ENCODE data around the gene CASK.
"Not testable (repeated sequence)": the region's sequence is repeated elsewhere in the genome, so short reads cannot be mapped to it uniquely, and the experiment has no call there.

CASK gene

DNA sequence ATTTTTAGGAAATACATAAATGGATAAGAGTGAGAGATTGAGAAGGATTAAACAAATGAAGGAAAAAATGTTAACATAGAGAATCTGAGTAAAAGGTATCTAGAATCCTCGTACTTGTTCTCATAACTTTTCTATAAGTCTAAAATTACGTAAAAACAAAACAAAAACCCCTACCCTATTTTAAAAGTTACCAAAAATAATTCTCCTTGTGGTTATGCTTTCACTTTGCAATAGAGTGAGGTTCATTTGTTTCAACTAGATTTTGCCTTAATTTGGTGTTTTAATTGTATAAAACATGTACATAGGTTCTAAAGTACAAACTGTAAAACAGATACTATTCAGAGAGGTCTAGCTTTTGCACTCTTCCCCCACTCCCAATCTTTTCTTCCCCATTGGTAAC is 238.4 kb downstream of the CASK start:
- no peak for DNase-seq

DNA sequence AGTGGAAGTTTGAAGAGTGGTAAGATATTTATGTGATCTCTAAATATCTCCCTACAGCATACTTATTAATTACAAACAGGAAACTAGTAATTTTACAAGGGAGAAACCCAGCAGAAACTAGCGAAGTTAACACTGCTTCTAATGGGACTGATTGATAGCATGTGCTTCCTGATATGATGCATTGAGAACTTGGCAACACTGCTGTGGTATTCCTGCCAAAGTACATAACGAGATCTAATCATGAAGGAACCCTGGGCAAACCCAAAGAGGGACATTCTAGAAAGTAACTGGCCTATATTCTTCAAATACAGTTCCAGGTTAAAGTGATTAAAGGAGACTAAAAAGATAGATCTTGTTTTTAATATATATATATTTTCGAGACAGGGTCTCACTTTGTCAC is 239.2 kb downstream of the CASK start:
- DNase-seq = no peak

DNA sequence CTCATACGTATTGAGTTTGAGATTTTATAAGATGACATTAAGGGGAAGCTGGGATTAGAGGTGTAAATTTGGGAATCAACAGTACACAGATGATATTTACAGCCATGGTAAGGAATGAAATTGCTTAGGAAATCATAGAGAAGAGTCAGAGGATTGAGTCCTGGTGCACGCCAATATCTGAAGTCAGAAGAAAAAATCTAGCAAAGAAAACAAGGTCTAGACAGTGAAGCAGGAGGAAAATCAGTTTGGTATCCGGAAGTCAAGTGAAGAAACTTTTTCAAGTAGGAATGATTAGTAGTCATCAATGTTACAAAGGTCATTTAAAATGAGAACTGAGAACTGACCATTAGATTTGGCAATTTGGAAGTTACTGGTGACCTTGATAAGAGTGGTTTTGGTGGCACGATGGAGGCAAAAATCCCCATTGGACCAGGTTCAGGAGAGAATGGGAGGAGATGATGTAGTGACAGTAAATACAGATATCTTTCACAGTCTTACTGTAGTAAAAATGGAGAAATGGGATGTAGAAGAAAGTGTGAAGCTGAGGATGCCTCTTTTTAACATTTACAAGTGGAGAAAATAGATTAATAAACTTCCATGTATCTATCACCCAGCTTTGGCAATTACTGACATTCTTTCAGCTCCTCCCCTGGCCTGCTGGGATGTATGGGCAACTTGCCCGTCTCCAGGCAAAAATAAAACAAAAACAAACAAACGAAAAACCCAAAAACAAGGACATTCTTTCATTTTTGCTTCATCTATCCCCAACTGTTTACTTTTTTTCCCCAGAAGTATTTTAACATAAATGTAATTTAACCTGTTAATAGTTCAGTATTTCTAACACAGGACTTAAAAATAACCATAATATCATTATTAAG is 245.9 kb downstream of the CASK start:
- DNase-seq = no peak

DNA sequence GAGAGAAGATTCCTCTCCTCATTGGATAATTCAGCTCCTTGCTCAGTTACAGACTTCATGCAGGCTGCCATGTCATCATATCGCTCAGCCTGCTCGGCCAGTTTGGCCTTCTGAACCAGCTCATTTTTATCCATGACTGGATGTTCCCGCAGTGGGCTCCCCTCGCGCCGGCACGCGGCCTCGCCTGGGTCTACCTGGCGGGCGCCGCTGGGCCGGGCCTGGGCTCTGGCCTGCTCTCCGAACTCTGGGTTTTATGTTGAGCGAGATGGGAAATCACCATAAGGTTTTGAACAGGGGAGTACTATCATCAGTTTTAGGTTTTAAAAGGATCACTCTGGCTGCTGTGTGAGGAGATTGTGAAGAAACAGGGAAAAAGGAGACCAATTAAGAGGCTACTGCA is 247.0 kb downstream of the CASK start:
- DNase-seq = not testable (repeated sequence)

DNA sequence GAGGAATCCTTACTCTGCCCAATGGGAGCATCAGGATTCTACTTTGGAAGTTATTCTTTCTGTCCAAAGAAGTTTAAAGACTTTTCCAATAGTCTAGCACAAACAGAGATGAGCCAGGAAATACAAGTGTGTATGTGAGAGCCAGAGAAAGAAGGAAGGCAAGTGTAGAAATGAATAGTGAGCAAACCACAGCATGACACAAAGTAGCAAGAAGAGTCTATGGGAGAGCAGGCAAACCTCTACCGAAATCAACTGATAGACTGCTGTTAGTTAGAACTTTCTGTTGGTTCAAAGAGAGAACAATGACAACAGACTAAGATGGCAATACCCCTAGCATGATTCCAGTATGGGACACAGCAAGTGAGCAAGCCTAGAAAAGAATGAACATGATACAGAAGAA is 250.7 kb downstream of the CASK start:
- DNase-seq = no peak

DNA sequence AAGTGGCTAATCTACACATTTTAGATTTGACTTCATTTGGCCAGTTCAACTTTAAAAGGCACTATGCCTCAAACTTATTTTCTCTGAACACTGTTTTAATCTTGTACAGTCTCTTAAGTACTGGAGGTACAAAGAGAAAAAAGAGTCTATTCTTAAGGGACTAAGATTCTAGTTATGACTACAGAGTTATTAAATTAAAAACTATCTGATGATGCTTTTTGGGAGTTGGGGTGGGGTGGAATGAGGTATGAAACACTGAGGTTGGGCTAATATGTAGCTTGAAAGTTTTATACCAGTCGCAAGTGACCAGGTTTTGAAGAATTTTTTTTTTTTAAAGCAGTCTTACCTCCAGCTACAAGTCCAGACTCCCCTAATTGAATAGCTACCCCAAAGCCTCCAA is 252.3 kb downstream of the CASK start:
- no peak for DNase-seq

DNA sequence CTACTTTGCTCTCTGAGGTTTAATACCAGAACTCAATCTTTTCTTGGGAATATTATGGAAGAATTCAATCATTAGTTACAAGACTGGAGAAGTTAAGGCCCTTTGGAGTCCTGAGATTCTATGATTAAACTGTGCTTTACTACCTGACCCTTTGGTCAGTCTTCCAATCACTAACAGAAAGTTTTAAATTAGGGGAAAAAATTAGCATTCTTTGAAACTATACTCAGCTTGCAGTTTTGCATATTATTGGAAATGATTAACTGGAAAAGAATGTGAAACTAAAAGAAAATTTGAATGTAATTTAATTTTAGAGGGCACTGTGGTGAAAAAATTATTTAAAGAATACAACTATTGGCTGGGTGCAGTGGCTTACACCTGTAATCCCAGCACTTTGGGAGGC is 253.2 kb downstream of the CASK start:
- DNase-seq = no peak

DNA sequence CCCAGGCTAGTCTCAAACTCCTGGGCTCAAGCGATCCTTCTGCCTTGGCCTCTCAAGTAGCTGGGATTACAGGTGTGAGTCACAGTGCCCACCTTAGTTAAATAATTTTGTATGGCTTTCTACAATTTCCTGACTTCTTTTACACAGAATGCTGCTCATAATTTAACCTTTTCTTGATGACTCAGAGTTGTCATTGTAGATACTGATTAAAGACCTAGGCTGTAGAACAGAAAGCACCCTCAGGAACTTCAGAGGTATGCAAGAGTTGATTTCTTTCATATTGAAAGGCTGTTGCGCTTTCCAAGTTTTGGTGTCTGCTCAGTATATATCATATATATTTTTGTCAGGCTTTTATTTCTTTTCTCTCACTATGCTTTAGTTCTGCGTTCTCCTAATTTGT is 255.7 kb downstream of the CASK start:
- DNase-seq = no peak

DNA sequence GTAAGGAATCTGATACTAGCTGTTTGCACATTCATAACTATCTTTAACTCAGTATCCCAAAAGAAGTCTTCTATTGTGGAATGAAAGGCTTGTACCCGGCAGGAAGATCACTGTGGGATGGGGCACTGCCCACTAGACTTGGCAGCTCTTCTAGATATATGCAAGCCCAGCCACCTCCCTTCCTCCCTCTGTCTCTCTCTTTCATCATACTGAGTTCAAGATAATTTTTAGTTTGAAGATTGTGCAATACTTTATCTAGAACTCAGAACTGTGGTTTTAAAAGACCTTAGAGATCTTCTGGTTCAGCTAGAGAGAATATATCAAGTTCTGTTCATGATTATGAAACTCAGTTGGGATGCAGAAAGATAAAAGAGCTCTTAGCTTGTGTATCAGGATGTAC is 257.1 kb downstream of the CASK start:
- no peak for DNase-seq

DNA sequence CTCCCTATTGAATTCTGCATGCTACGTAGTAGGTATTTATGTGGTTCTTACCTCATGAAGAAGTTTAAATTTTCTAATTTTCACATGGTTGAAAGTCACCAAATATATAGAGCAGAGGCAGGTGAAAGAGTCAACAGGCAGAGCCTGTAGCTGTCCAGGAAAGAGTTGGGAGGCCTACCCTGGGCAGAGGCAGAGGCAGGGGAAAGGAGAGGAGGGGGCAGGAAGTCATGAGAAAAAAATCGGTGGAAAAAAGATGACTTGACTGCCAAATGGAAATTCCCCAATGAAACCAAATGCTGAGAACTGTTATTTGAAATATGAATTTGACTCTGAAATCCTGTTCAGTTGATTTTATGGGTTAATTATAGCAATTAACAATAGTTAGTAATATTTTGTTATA is 257.7 kb downstream of the CASK start:
- DNase-seq = no peak

DNA sequence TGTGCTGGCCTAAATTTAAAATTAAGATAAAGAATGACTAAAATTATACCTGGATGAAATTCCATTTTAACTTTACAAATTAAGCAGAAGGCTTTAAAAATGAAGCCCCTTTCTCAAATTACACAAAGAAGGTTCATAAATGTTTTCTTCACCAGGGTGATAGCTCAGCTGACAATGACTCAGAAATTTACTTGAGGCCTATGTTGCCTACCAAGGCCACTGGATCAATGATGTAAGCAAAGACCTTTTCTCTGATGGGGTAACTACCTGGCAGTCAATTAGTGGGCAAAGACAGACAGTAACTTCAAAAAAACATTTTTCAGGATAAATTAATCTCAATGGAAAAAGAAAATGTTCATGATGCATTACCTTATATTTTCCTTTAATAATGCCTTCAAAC is 258.4 kb downstream of the CASK start:
- DNase-seq = no peak

DNA sequence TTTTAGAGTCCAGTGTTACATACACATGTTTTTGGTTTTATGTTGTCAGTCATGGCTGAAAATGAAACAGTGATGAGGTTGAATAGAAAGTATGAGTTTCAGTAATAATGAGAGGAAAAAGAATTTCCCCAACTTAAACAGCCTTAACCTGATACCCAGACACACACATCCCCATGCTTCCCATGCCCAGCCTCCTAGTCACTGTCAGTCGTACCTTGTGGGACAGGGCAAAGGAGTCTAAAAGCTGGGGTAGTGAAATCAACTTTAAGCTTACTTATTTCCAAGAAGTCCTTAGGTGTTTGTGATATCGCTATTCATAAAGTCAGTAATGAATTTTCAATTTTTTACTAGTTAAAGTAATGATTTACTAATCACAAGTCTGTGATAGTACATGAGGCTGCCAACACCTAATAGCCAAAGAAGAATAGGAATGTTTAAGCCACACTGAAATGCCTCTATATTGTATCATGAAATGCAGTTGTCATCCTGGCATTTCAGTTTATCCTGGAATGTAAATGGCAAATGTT is 258.9 kb downstream of the CASK start:
- no peak for DNase-seq

DNA sequence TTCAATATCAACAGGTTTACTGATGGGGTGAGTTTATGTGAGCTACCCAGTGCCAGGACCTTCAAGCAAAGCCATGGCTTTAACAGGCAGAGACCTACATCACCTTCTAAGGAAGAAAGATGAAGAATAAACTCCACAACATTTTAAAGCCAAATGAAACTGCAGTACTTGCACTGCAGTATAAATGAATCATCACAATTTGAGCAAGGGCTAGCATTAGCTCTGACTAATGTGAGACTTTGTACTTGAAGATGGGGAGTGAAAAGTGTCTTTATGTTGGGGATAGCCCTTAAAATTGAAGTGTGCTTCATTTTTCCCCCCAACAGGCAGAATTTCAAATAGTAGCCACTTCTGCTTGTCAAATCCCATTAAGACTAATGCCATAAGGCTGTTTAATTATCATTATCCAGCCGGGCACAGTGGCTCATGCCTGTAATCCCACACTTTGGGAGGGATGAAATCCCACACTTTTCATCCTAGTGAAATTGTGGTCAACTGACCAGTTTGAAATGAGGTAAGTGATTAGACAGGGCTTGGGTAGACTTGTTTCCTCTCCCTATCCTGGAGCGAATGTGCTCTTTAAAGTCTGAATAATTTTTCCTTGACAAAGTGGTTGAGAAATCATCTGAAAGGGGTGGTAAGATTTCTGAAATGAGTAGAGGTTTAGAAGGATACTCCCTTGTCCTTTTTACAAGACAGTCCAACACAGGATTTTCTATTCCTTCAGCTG is 261.8 kb downstream of the CASK start:
- DNase-seq = no peak

DNA sequence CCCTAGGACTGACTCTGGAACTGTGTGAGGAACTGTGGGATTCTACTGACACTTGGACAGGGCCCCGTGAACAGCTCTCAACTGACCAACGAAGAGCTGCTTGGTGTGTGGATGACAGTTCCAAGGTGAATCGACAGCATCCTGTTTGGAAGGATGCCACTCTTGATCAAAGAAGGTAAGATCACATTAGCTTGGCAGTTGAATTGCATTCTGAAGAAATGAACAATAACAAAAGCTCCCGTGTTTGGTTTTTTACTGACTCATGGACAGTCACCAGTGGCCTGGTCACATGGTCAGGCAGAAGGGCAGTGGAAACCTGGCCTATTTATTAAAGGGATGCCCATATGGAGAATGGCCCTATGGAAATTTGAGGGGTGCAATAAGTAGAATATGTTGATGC is 267.7 kb downstream of the CASK start:
- DNase-seq = no peak

DNA sequence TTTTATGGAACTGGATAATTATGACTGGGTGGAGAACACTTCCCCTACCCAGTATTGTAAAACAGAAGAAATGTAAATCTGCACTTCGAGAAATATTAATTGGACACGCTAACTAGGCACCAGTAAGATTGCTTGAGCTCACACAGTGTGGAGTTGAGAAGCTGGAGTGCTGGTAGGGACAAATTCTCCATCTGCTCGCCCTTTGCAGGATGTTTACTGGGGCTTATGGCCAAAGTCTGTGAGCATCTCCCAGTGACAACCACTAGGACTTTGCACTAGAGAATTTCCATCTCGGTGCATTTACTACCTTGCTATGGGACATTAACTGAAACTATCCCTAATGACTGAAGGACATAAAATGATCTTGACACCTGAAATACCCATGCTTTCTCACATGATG is 268.3 kb downstream of the CASK start:
- no peak for DNase-seq

DNA sequence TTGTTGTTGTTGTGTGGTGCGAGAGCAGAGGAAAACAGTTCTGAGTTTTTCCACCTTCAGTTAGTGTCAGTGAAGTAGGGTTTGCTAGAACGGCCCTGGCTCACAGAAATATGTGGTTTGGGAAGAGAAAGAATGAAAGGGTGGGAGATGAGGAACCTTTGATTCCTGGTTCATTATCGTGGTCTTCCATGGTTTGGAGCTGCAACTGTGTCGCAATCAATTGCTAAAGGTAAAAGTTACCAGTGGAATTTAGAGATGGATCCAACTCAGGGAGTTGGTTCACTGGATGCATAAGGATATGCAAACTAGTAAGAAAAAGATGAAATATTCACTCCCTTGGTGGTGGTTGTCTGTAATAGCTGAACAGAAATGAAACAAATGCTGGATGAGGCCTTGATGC is 270.2 kb downstream of the CASK start:
- no peak for DNase-seq

DNA sequence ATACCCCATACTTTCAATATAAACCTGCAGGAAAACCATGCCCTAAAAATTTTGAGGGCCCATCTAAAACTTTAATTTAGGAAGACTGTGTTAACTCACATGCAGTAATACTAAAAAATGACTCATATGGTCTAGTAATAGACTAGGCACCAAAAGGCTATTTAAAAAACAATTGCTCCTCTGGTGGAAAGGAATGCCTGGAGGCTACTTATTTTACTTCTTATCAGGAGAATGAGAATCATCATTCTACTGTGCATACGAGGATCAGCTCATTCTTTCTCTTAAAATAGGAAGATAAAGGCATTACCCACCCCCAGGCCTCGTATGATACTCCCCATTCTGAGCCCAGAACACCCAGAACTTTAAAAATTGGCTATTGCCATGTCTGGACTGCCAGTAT is 277.2 kb downstream of the CASK start:
- DNase-seq = not testable (repeated sequence)

DNA sequence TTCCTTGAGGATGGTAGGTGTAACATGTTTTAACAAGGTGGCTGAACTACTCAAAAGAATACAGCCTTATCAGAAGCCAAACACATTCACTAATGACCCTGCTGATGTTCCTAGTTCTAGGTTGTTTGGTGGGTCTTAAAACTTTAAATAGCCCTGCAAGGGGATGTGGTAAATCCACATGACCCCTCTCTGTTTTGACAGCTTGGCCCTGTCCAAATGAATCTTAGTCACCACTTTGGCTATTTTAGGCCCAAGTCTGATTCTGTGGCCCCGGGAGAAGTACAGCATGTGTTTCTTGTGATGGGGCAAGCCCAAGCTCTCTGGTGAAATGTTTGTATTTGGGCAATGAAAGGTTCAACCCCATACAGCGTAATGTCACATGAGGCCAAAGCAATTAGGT is 289.1 kb downstream of the CASK start:
- no peak for DNase-seq

DNA sequence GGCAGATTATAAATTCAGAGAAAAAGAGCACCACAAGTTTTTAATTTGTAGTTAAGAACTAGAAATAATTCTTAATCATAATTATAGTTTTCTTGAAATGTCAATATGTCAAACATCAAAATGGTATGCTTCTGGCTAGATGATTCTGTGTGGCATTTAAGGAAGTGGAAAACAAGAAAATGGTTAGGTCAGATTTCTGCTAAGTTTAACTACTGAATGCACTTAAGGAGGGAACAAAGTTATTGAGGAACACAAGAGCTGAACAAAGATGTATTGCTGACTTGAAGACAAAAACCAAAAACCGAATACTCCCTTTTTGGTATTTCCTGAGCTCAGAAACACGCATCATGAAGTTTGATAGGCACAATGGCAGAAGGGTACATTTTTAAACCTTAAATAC is 293.3 kb downstream of the CASK start:
- no peak for DNase-seq

DNA sequence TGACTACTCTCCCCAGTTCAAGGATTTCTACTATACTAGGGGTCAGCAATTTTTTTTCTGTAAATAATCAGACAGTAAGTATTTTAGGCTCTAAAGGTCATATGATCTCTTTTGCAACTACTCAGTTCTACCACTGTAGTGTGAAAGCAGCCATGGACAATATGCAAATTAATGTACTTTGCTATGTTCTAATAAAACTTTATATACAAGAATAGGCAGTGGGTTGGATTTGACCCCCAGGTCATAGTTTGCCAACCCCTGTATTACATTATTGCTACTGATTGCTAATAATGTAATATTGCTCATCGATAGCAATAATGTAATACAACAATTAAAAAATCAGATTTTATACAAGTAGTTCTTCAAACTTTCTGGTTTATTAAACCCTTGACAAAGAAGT is 293.8 kb downstream of the CASK start:
- no peak for DNase-seq

DNA sequence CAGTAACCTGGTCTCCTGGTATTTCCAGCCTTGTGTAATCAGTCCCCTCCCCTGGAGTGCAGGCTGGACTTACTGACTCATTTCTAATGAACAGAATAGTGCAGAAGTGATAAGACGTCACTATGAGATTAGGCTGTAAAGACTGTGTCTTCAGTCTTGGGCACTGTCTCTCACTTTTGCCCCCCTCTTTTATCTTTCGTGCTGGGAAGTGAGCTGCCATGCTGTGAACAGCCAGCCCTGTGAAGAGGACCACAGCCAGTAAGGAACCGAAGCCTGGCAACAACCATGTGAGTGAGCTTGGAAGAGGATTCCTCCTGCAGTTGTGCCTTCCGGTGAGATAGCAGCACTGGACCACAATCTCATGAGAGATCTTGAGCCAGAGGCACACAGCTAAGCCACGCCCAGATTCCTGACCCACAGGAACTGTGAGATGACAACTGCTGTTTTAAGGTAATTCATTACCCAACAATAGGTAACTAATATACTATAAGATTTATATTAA is 302.1 kb downstream of the CASK start:
- no peak for DNase-seq

DNA sequence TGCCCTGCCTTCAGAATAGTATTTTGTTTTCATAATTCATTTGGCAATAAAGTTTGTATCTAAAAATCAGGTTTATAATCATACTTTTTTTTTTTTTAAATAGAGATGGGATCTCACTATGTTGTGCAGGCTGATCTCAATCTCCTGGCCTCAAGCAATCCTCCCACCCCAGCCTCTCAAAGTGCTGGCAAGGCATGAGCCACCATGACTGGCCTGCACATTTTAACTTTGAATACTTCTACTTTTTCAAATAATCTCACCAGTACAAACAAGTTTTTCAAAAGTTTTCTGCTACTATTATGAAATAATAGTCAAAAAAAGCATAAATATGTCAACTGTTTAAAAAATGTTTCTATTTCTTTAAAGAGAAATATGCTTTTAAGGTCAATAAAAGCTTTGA is 304.1 kb downstream of the CASK start:
- DNase-seq = no peak

DNA sequence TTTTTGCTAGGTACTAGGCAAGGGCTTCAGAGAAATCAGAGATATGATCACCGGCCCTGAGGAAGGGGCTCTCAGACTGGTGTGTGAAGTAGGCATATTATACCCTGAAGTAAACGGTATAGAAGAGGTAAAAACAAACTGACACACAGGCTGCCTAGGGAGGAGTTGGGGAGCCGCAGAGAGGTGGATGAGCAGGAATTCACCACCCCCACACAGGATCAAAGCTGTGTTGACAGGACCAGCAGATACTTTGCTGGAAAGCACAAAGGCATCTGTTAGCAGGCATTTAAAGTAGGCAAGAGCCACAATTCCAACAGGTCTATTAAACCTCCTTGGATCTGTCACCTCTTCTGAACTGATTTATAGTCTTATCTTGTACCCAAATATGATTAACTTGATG is 306.4 kb downstream of the CASK start:
- DNase-seq = no peak

DNA sequence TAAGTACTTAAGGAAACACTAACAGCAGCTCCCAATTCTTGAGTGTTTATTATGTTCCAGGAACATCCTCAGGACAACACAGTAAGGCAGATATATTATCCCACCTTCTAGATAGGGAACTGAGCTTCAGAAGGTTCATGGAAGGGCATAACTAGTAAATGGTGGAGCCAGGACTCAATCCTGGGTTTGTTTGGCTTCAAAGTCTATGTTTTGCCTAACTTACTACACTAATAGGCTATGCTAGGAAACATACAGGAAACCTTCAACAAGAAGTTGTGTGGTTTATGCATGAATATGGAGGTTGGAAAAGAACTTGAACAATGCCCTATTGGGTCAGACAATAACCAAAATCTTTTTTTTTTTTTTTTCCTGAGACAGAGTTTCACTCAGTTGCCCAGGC is 307.1 kb downstream of the CASK start:
- DNase-seq = no peak
